ENCODE data around the gene MSX1.

The MSX1 gene

GRCh38 chr4:4857809-4858508 lies 1.5 kb upstream of the MSX1 start:
- DNase-seq (ENCODE audit: low spot score) = no peak

GRCh38 chr4:4858527-4859324 lies 739 bp upstream of the MSX1 start:
- no peak for DNase-seq (ENCODE audit: low spot score)

GRCh38 chr4:4859799-4860599 lies 534 bp downstream of the MSX1 start:
- DNase-seq (ENCODE audit: low spot score) = no peak

GRCh38 chr4:4860600-4861389 lies 1.3 kb downstream of the MSX1 start:
- DNase-seq (ENCODE audit: low spot score) = no peak

GRCh38 chr4:4861390-4862018 lies 2.0 kb downstream of the MSX1 start:
- DNase-seq (ENCODE audit: low spot score) = no peak

GRCh38 chr4:4862071-4862551 lies 2.6 kb downstream of the MSX1 start:
- no peak for DNase-seq (ENCODE audit: low spot score)

GRCh38 chr4:4862665-4863482 lies 3.4 kb downstream of the MSX1 start:
- no peak for DNase-seq (ENCODE audit: low spot score)

- DNase-seq (ENCODE audit: low spot score) = no peak
Observed at GRCh38 chr4:4864443-4864939, 5.0 kb downstream of the MSX1 start.

GRCh38 chr4:4864940-4865704 lies 5.7 kb downstream of the MSX1 start:
- no peak for DNase-seq (ENCODE audit: low spot score)

- DNase-seq (ENCODE audit: low spot score) = no peak
Observed at GRCh38 chr4:4865705-4866123, 6.2 kb downstream of the MSX1 start.

- no peak for DNase-seq (ENCODE audit: low spot score)
Observed at GRCh38 chr4:4866124-4866865, 6.8 kb downstream of the MSX1 start.

GRCh38 chr4:4866866-4867374 lies 7.5 kb downstream of the MSX1 start:
- no peak for DNase-seq (ENCODE audit: low spot score)

- DNase-seq (ENCODE audit: low spot score) = no peak
Observed at GRCh38 chr4:4867375-4868039, 8.0 kb downstream of the MSX1 start.

- no peak for DNase-seq (ENCODE audit: low spot score)
Observed at GRCh38 chr4:4868040-4868757, 8.7 kb downstream of the MSX1 start.

- no peak for DNase-seq (ENCODE audit: low spot score)
Observed at GRCh38 chr4:4868758-4869723, 9.6 kb downstream of the MSX1 start.

All from hematopoietic multipotent progenitor cell treated with erythropoietin and hydrocortisone succinate and interleukin-3 and kit ligand, for 17 days (in vitro differentiated cells).